EL (cell line): ENCODE measurements around the gene SIRT5.

Source experiments
- DNase-seq: peaks from one replicate; pipeline ENCODE4 v3.0.0-alpha.2; 2016

SIRT5 gene

DNA sequence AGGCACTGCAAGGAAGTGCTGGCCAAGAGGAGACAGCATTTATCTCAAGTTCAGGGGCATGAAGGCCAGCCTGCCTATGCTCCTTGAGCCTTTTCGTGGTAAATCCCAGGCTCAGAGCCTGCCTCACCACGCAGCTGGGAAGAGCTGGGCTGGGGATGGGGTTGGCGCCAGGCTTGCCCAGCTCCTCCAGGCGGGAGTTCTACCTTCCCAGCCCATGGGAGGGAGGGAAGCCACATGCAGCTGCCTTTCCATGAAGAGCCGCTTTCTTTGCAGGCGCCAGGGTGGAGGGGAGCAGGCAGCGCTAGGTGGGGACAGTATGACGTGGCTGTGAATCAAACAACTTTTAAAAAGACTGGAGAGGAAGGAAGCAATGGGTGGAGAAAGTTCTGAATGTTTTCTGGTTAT, 19.5 kb upstream of the SIRT5 start:
- peak; percentile 42 for DNase-seq

DNA sequence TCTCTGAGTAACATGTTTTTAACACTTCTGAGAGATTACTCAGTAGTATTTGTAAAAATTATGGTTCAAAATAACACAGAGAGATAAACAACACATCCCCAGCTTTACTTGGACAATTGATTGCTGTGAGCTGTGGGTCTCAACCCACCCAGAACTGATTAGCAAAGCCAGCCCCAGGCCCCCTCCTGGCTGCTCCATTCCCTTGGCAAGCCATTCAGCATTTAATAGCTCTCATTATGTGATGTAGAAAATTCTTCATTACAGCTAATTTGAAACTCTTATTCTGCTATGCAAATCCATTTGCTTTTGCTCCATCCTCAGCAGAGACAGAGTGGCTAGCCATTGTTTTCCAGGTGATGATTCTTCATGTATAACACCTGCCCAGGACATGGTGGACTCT, 16.6 kb upstream of the SIRT5 start:
- DNase-seq = no peak

- DNase-seq = no peak
Observed at GRCh38 chr6:13558718-13559117, 15.7 kb upstream of the SIRT5 start.

DNA sequence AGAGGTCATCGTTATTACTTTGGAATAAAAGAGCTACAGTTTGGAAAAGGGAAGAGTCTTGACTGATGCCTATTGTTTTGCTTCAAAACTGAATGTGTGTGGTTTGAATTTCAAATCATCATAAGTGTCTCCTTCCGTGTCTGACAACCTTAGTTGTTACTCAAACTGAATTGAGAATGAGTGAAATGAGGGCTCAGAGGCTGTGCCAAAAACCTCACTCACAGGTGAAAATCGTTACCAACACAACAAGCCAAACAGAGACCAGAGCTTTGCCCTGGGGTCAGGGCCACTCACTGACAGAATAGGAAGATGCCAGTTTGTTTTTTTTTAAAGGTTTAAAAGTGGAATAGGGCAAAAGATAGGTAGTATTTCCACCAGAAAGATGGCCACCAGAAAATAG, 15.2 kb upstream of the SIRT5 start:
- no peak for DNase-seq

DNA sequence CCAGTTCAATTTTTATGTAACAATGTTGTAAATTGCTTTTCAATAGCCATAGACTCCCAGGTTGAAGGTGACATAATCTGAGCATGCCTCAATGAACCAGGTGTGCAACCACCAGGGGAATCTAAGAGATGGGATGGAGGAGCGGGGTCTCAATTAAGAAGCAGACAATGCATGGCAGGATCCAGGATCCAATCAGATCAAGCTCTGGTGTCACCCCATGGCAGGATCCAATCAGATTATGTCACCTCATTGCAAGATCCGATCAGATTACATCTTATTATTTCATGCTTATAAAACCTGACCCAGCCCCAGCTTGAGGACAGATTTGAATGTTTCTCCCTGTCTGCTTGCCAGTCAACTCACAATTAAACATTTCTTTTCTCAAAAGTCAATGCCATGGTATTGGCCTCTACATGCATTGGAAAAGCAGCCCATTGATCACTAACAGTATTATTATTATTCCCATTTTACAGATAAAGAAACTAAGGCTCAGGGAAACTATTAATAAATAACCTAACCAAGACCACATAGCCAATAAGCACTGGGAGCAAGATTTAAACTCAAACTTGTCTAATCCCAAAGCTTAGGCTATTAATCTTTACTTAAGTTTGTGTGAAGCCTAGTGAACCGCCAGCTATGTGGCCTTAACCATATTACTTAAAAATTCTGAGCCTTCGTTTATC, 14.3 kb upstream of the SIRT5 start:
- no peak for DNase-seq

DNA sequence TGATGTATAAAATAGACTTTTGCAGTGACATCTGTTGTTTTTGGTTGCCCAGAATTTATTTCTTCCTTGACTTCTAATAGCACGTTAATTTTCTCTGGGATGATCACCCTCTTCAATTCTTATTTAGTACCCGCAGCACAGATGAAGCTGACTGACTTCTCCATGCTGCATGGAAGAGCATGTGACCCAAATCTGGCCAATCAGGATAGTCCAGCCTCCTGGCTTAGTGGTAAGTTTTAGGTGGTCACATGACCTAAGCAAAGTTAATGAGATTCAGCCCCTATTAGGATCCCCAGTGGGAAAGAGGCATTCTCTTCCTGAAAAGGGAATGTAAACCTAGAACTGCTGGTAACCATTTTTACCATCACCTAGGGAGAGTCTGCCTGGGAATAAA, 13.8 kb upstream of the SIRT5 start:
- DNase-seq = no peak

- DNase-seq = no peak
Observed at GRCh38 chr6:13561624-13562267, 12.7 kb upstream of the SIRT5 start.

- DNase-seq = no peak
Observed at GRCh38 chr6:13563009-13563408, 11.4 kb upstream of the SIRT5 start.

- DNase-seq = no peak
Observed at GRCh38 chr6:13565921-13566320, 8.5 kb upstream of the SIRT5 start.

DNA sequence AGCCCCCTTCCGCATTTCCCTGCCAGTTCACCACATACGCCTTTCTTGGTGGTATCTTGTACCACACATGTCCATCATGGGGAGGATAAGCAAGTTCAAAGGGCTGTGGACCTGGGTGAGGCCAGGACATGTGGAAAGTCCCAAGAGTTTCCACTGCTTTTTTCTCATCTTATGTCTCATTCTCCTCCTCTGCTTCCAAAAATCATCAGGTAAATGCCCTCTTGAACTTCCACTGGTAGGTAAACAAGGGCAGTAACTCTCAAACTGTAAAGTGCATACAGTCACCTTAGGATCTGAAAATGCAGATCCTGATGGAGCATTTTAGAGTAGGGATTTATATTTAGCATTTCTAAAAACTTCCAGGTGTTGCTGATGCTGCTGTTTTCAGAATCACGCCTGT, 7.9 kb upstream of the SIRT5 start:
- no peak for DNase-seq

DNA sequence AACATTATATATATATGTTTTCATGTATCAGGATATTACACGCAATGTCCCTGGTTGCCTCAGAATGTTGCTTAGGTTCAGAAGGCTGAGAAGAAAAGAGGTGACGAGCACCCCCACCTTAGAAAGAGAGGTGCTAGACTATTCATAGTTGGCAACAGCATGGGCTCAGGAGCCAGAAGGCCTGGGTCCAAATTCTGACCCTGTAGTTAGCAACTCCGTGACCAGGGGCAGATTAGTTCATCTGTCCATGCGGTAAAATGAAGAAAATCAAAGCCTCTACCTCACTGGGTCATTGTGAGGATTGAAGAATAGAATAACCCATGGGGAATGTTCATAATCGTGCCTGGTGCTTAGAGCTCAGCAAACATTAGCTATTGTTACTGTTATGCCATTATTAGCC, 5.4 kb upstream of the SIRT5 start:
- no peak for DNase-seq

- DNase-seq = no peak
Observed at GRCh38 chr6:13572240-13572639, 2.2 kb upstream of the SIRT5 start.

GRCh38 chr6:13572951-13573654, 1.3 kb upstream of the SIRT5 start:
- DNase-seq = no peak

- peak; percentile 57 for DNase-seq
Observed at GRCh38 chr6:13573669-13574110, 711 bp upstream of the SIRT5 start.

DNA sequence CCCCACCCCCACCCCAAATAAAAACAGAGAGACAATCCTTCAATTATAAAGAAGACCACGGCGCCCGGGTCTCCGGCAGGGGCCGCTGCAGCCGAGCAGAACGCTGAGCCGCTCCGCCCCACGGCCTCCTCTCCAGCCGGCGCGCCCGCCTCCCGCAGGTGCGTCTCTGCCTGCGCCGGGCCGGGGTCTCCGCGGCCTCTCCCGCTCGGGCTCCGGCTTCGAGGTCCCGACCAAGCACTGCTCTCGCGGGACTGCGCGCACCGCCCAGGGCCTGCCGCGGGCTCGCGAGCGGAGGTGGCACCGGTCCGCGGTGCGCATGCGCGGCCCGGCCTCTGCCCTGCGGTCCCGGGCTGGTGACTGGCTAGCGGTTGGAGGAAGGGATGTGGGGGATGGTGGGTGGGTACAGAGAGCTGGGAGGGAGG, 241 bp upstream of the SIRT5 start:
- peak; percentile 94 for DNase-seq

DNA sequence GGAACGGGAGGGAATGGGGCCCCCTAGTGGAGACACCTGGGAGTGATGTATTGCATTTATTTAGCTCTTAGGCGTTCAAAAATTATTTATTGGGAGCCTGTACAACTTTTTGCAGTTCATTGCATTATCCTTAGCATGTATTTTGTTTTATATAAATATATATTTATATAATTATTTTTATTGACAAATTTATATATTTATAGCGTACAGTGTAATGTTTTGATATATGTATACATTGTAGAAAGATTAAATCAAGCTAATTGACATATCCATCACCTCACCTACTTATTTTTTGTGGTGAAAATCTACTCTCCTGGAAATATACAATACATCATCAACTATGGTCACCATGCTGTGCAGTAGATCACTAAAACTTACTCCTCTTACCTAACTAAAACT, 975 bp downstream of the SIRT5 start:
- DNase-seq = no peak

DNA sequence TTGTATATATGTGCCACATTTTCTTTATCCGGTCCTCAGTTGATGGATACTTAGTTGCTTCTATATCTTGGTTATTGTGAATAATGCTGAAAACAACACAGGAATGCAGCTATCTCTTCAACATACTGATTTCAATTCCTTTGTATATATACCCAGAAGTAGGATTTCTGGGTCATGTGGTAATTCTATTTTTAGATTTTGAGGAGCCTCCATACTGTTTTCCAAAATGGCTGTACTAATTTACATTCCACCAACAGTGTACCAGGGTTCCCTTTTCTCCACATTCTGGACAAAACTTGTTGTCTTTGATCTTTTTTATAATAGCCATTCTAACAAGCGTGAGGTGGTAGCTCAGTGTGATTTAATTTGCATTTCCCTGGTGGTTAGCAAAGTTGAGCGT, 1.6 kb downstream of the SIRT5 start:
- DNase-seq = no peak

- no peak for DNase-seq
Observed at GRCh38 chr6:13577926-13578325, 3.5 kb downstream of the SIRT5 start.

- no peak for DNase-seq
Observed at GRCh38 chr6:13579911-13580310, 5.5 kb downstream of the SIRT5 start.

GRCh38 chr6:13581700-13582229, 7.4 kb downstream of the SIRT5 start:
- no peak for DNase-seq

- DNase-seq = peak; percentile 35
Observed at GRCh38 chr6:13586603-13587542, 12.5 kb downstream of the SIRT5 start.

DNA sequence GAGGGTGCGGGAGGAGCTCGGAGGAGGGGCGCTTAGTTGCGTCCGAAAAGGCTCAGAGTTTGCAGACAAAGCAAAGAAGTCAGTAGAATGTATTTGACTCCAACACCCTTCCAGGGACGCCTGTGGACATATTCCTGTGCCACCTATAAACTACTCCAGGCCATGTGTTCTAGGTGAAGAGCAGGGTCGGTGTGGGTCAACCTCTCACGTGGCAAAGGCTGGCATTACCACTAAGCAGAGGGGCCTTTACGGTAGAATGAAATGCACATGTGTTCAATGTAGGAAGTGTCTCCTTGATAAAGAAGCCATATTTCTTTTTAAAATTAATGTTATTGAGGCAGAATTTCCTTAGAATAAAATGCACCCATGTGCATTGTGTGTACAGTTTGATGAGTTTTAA, 15.4 kb downstream of the SIRT5 start:
- DNase-seq = no peak
